HG03378 (cell line): ENCODE measurements around the gene LRBA.

ENCODE experiments used
- ATAC-seq: cut with Tn5 transposase; IDR thresholded peaks from one replicate; pipeline ENCODE4 v1.9.1; 2021; ENCODE audit warnings: mild to moderate bottlenecking, moderate library complexity; ENCODE audit not compliant: unreplicated experiment

LRBA gene

GRCh38 chr4:150886597-150886996 is 128.5 kb downstream of the LRBA start:
- no peak for ATAC-seq

- ATAC-seq: no peak
These were observed 130.5 kb downstream of the LRBA start for GRCh38 chr4:150884625-150885024.

- no peak for ATAC-seq
These were observed 139.7 kb downstream of the LRBA start for GRCh38 chr4:150875367-150875766.

GRCh38 chr4:150874338-150875226 is 140.5 kb downstream of the LRBA start:
- no peak for ATAC-seq

- ATAC-seq: peak; percentile 84
These were observed 147.9 kb downstream of the LRBA start for GRCh38 chr4:150867148-150867547.

- no peak for ATAC-seq
These were observed 151.6 kb downstream of the LRBA start for GRCh38 chr4:150863456-150863855.

- ATAC-seq: no peak
These were observed 152.3 kb downstream of the LRBA start for GRCh38 chr4:150862829-150863228.

GRCh38 chr4:150859453-150859852 is 155.6 kb downstream of the LRBA start:
- no peak for ATAC-seq

GRCh38 chr4:150855981-150856510 is 159.0 kb downstream of the LRBA start:
- peak; percentile 44 for ATAC-seq

- ATAC-seq: no peak
These were observed 160.5 kb downstream of the LRBA start for GRCh38 chr4:150854600-150854999.

GRCh38 chr4:150853882-150854281 is 161.2 kb downstream of the LRBA start:
- ATAC-seq: no peak

- no peak for ATAC-seq
These were observed 162.9 kb downstream of the LRBA start for GRCh38 chr4:150852216-150852615.

GRCh38 chr4:150849016-150849415 is 166.1 kb downstream of the LRBA start:
- ATAC-seq: no peak

GRCh38 chr4:150828159-150828558 is 186.9 kb downstream of the LRBA start:
- ATAC-seq: peak; percentile 98

- no peak for ATAC-seq
These were observed 187.9 kb downstream of the LRBA start for GRCh38 chr4:150827226-150827625.

- no peak for ATAC-seq
These were observed 188.8 kb downstream of the LRBA start for GRCh38 chr4:150826306-150826705.

- ATAC-seq: no peak
These were observed 192.7 kb downstream of the LRBA start for GRCh38 chr4:150822407-150822806.

GRCh38 chr4:150821641-150822040 is 193.4 kb downstream of the LRBA start:
- no peak for ATAC-seq

- ATAC-seq: no peak
These were observed 194.7 kb downstream of the LRBA start for GRCh38 chr4:150820409-150820808.

- no peak for ATAC-seq
These were observed 196.4 kb downstream of the LRBA start for GRCh38 chr4:150818661-150819060.

- ATAC-seq: no peak
These were observed 197.1 kb downstream of the LRBA start for GRCh38 chr4:150817804-150818528.

- no peak for ATAC-seq
These were observed 198.1 kb downstream of the LRBA start for GRCh38 chr4:150817017-150817416.
